MCF 10A (cell line): ENCODE data around the gene PSPC1. TPM values are rescaled to one million over a fixed set of nuclear protein-coding genes. Genes with fewer than 3 reads are reported as not detected.

ENCODE experiments used
- BruUV-seq: library from RNA; stranded (reverse); fragments of 400-500 nt; replicated peaks from 2 replicates; lab custom pipeline; 2021; lab: Mats Ljungman, UMichigan
- CTCF ChIA-PET: fragments of 300-600 bp; sonication (Branson Sonifier 250); formaldehyde crosslinking; extraction: SDS; loops from one replicate; lab custom pipeline; 2021; ENCODE audit warnings: antibody characterized with exemption, inconsistent platforms; lab: Yijun Ruan, JAX
- POLR2A ChIA-PET: fragments of 300-600, 350-650 bp; sonication (Branson Sonifier 250); formaldehyde crosslinking; extraction: SDS; loops from one replicate; lab custom pipeline; 2020; ENCODE audit warnings: antibody characterized with exemption, inconsistent platforms; lab: Yijun Ruan, JAX
- DNase-seq: peaks from one replicate; pipeline ENCODE4 v3.0.0-alpha.2; 2018; ENCODE audit not compliant: unreplicated experiment
- H3K27ac Mint-ChIP-seq: one replicate; pipeline ENCODE4 v1.8.0; 2022; ENCODE audit warnings: mild to moderate bottlenecking, low read depth, mixed read lengths; ENCODE audit not compliant: unreplicated experiment
- H3K27me3 Mint-ChIP-seq: one replicate; pipeline ENCODE4 v1.8.0; 2022; ENCODE audit warnings: mixed read lengths; ENCODE audit not compliant: insufficient read depth, unreplicated experiment
- H3K36me3 Mint-ChIP-seq: one replicate; pipeline ENCODE4 v1.8.0; 2022; ENCODE audit warnings: mild to moderate bottlenecking, moderate library complexity, mixed read lengths; ENCODE audit not compliant: insufficient read depth, unreplicated experiment
- H3K4me1 Mint-ChIP-seq: one replicate; pipeline ENCODE4 v1.8.0; 2022; ENCODE audit warnings: mixed read lengths; ENCODE audit not compliant: insufficient read depth, unreplicated experiment
- H3K4me3 Mint-ChIP-seq: one replicate; pipeline ENCODE4 v1.8.0; 2022; ENCODE audit warnings: mild to moderate bottlenecking, moderate library complexity, mixed read lengths; ENCODE audit not compliant: unreplicated experiment
- H3K9me3 Mint-ChIP-seq: one replicate; pipeline ENCODE4 v1.8.0; 2022; ENCODE audit warnings: mixed read lengths; ENCODE audit not compliant: unreplicated experiment
- intact Hi-C: fragments of 100-400 bp; cut with micrococcal nuclease; formaldehyde crosslinking; loops from 2 replicates; pipeline ENCODE4 v1.14.1; 2022
- total RNA-seq: library from RNA; stranded (reverse); gene quantifications from 2 replicates; pipeline ENCODE4 v1.2.3, GENCODE V29; 2022
- TF ChIP-seq, protein P1 (sequence below): fragments of 200-600 bp; IDR thresholded peaks from one replicate; pipeline ENCODE4 v1.8.0; 2022; ENCODE audit warnings: antibody characterized with exemption, mild to moderate bottlenecking; ENCODE audit not compliant: unreplicated experiment

Gene PSPC1
- total RNA-seq, 1 experiment from 2014 or later: 43.6 TPM

DNA sequence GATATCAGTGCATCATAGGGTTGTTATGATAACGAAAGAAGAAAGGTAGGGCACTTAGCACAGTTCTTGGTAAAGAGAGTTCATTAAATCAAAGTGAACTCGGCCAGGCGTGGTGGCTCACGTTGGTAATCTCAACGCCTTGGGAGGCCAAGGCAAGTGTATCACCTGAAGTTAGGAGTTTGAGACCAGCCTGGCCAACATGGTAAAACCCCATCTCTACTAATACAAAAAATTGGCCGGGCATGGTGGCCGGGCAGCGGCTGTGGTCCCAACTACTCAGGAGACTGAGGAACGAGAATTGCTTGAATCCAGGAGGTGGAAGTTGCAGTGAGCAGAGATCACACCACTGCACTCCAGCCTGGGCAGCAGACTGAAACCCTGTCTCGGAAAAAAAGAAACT lies 19.1 kb downstream of the PSPC1 start:
- H3K4me3 Mint-ChIP-seq: no peak overlapping the region
- ChIA-PET CTCF (no interaction called here), POLR2A (no interaction called here)
- TF ChIP-seq, protein P1, sequence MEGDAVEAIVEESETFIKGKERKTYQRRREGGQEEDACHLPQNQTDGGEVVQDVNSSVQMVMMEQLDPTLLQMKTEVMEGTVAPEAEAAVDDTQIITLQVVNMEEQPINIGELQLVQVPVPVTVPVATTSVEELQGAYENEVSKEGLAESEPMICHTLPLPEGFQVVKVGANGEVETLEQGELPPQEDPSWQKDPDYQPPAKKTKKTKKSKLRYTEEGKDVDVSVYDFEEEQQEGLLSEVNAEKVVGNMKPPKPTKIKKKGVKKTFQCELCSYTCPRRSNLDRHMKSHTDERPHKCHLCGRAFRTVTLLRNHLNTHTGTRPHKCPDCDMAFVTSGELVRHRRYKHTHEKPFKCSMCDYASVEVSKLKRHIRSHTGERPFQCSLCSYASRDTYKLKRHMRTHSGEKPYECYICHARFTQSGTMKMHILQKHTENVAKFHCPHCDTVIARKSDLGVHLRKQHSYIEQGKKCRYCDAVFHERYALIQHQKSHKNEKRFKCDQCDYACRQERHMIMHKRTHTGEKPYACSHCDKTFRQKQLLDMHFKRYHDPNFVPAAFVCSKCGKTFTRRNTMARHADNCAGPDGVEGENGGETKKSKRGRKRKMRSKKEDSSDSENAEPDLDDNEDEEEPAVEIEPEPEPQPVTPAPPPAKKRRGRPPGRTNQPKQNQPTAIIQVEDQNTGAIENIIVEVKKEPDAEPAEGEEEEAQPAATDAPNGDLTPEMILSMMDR: no peak
- H3K27ac Mint-ChIP-seq: no peak overlapping the region
- intact Hi-C loops: no loop called here
- no peaks in the 10 kb centered on the region for H3K9me3 Mint-ChIP-seq
- peaks cover 65% of the 10 kb centered on the region for H3K36me3 Mint-ChIP-seq
- no TSS peak for BruUV-seq
- peaks cover 11% of the 10 kb centered on the region for H3K4me1 Mint-ChIP-seq
- no peaks in the 10 kb centered on the region for H3K27me3 Mint-ChIP-seq
- DNase-seq: no peak

DNA sequence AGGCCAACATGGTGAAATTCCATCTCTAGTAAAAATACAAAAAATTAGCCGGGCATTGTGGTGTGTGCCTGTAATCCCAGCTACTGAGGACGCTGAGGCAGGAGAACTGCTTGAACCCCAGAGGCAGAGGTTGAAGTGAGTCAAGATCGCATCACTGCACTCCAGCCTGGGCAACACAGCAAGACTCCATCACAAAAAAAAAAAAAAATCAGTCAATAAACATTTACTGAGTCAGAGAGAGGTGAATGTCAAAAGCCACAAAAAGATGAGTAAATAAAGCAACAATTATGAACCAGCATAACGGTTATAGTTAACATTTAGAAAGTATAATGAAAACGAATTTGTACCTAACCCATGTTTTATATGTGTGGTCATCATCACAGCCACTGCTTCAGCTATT lies 23.1 kb downstream of the PSPC1 start:
- Mint-ChIP-seq H3K4me3 (no peak overlapping the region), H3K36me3 (peaks cover 78% of the 10 kb centered on the region), H3K9me3 (no peaks in the 10 kb centered on the region), H3K27me3 (no peaks in the 10 kb centered on the region), H3K4me1 (peaks cover 11% of the 10 kb centered on the region), H3K27ac (no peak overlapping the region)
- intact Hi-C loops: no loop called here
- TF ChIP-seq, protein P1: no peak
- CTCF ChIA-PET: no interaction called here
- no TSS peak for BruUV-seq
- DNase-seq: no peak
- POLR2A ChIA-PET: no interaction called here

DNA sequence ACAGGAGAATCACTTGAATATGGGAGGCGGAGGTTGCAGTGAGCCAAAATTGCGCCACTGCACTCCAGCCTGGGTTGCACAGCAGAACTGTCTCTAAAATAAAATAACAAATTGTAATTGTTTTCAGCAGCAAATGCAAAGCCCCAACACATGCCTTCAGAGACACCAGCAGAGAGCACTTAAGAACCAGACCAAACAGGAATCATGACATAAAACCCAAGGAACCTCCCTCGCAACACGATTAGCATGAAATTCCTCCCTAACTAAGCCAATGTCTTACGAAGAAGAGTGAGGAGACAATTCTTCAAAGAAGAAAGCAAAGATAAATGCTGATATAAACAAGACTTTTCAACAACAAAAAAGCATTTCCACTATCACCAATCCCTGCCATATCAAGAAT lies 40.1 kb downstream of the PSPC1 start:
- no peak for DNase-seq
- ChIA-PET CTCF (no interaction called here), POLR2A (no interaction called here)
- H3K27ac Mint-ChIP-seq: no peak overlapping the region
- H3K9me3 Mint-ChIP-seq: no peaks in the 10 kb centered on the region
- H3K4me3 Mint-ChIP-seq: no peak overlapping the region
- BruUV-seq: no TSS peak
- TF ChIP-seq, protein P1: no peak
- peaks cover 69% of the 10 kb centered on the region for H3K36me3 Mint-ChIP-seq
- no peaks in the 10 kb centered on the region for H3K4me1 Mint-ChIP-seq
- intact Hi-C loops: no loop called here
- no peaks in the 10 kb centered on the region for H3K27me3 Mint-ChIP-seq

DNA sequence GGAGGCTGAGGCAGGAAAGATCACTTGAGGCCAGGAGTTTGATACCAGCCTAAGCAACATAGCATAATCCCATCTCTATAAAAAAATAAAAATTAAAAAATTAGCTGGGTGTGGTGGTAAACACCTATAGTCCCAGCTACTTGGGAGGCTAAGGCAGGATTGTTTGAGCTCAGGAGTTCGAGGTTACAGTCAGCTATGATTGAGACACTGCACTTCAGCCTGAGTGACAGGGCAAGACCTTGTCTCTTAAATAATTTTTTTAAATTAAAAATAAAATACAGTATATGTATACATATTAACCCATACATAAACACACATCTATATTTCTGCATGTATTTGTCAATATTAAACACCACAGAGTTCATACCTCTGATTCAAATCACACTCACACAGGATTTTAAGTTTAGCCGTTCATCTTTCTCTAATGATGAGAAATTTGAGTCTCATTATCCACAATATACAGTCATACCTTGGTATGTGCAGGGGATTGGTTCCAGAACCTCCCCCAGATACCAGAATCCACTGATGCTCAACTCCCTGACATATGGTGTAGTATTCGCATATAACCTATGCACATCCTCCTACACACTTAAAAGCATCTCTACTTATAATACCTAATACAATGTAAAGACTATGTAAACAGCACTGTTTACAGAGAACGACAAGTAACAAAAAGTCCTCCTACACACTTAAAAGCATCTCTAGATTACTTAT lies 44.7 kb downstream of the PSPC1 start:
- no peak overlapping the region for H3K27ac Mint-ChIP-seq
- TF ChIP-seq, protein P1: no peak
- no peaks in the 10 kb centered on the region for H3K27me3 Mint-ChIP-seq
- H3K4me1 Mint-ChIP-seq: no peaks in the 10 kb centered on the region
- ChIA-PET CTCF (interaction anchor here (0.5 to 0.7 kb wide), 2 partner anchors 14 to 263 kb away, joined by 3 to 6 read pairs; no protein-coding TSS in a partner anchor), POLR2A (no interaction called here)
- no peak overlapping the region for H3K4me3 Mint-ChIP-seq
- no TSS peak for BruUV-seq
- no peaks in the 10 kb centered on the region for H3K9me3 Mint-ChIP-seq
- intact Hi-C loops: no loop called here
- no peak for DNase-seq
- H3K36me3 Mint-ChIP-seq: peaks cover 70% of the 10 kb centered on the region
